Endothelial cell (in vitro differentiated cells): ENCODE measurements around the gene ARHGAP1. TPM values are rescaled to one million over a fixed set of nuclear protein-coding genes. Genes with fewer than 3 reads are reported as not detected.

Experiments
- DNase-seq: peaks from one replicate; pipeline ENCODE4 v3.0.0; 2021; ENCODE audit warnings: low spot score
- H3K27ac Mint-ChIP-seq: one replicate; pipeline ENCODE4 v1.8.0; 2021; ENCODE audit warnings: mixed read lengths, inconsistent platforms; ENCODE audit not compliant: unreplicated experiment
- H3K27me3 Mint-ChIP-seq: one replicate; pipeline ENCODE4 v1.8.0; 2021; ENCODE audit warnings: mild to moderate bottlenecking, moderate library complexity, mixed read lengths, inconsistent platforms; ENCODE audit not compliant: unreplicated experiment
- H3K36me3 Mint-ChIP-seq: one replicate; pipeline ENCODE4 v1.8.0; 2021; ENCODE audit warnings: mild to moderate bottlenecking, low read depth, mixed read lengths, inconsistent platforms; ENCODE audit not compliant: unreplicated experiment
- H3K4me1 Mint-ChIP-seq: one replicate; pipeline ENCODE4 v1.8.0; 2021; ENCODE audit warnings: mild to moderate bottlenecking, mixed read lengths, inconsistent platforms; ENCODE audit not compliant: unreplicated experiment
- H3K4me3 Mint-ChIP-seq: one replicate; pipeline ENCODE4 v1.8.0; 2021; ENCODE audit warnings: mild to moderate bottlenecking, mixed read lengths, inconsistent platforms; ENCODE audit not compliant: unreplicated experiment
- H3K9me3 Mint-ChIP-seq: one replicate; pipeline ENCODE4 v1.8.0; 2021; ENCODE audit warnings: mixed read lengths, inconsistent platforms; ENCODE audit not compliant: unreplicated experiment
- CTCF ChIP-seq: fragments of 200-600 bp; sonication (generic); IDR thresholded peaks from one replicate; pipeline ENCODE4 v1.5.0; 2021; ENCODE audit warnings: antibody characterized with exemption; ENCODE audit not compliant: unreplicated experiment
- total RNA-seq: library from RNA; stranded (reverse); fragmentation: NEBNext Ultra II Directional; extraction: Animal tissue kit (Norgen Biotek cat#: 25700); gene quantifications from one replicate; pipeline ENCODE4 v1.2.1, GENCODE V29; 2021; ENCODE audit not compliant: unreplicated experiment

ARHGAP1 gene
- total RNA-seq, 1 donor from 2014 or later, result 69.5 TPM

- no peak overlapping the region for H3K27ac Mint-ChIP-seq
- H3K27me3 Mint-ChIP-seq, result peaks cover 6% of the 10 kb centered on the region
- no peak for DNase-seq
- no peak overlapping the region for H3K4me3 Mint-ChIP-seq
- H3K36me3 Mint-ChIP-seq, result peaks cover 23% of the 10 kb centered on the region
- peaks cover 16% of the 10 kb centered on the region for H3K4me1 Mint-ChIP-seq
- no peak for TF ChIP-seq CTCF
- no peaks in the 10 kb centered on the region for H3K9me3 Mint-ChIP-seq
Measured at GRCh38 chr11:46680815-46681214, 19.6 kb downstream of the ARHGAP1 start.

GRCh38 chr11:46680164-46680760 is 20.2 kb downstream of the ARHGAP1 start:
- Mint-ChIP-seq H3K27me3 (peaks cover 8% of the 10 kb centered on the region), H3K9me3 (no peaks in the 10 kb centered on the region), H3K27ac (no peak overlapping the region), H3K36me3 (peaks cover 23% of the 10 kb centered on the region), H3K4me1 (peaks cover 18% of the 10 kb centered on the region), H3K4me3 (no peak overlapping the region)
- no peak for TF ChIP-seq CTCF
- no peak for DNase-seq

GRCh38 chr11:46679241-46680163 is 20.9 kb downstream of the ARHGAP1 start:
- no peak for DNase-seq
- H3K9me3 Mint-ChIP-seq, result no peaks in the 10 kb centered on the region
- H3K27ac Mint-ChIP-seq, result no peak overlapping the region
- TF ChIP-seq CTCF, result no peak
- H3K4me1 Mint-ChIP-seq, result peaks cover 22% of the 10 kb centered on the region
- H3K27me3 Mint-ChIP-seq, result peaks cover 13% of the 10 kb centered on the region
- no peak overlapping the region for H3K4me3 Mint-ChIP-seq
- H3K36me3 Mint-ChIP-seq, result peaks cover 23% of the 10 kb centered on the region

- H3K27ac Mint-ChIP-seq, result no peak overlapping the region
- DNase-seq, result no peak
- peaks cover 13% of the 10 kb centered on the region for H3K27me3 Mint-ChIP-seq
- H3K4me1 Mint-ChIP-seq, result peaks cover 26% of the 10 kb centered on the region
- H3K4me3 Mint-ChIP-seq, result no peak overlapping the region
- peaks cover 23% of the 10 kb centered on the region for H3K36me3 Mint-ChIP-seq
- H3K9me3 Mint-ChIP-seq, result no peaks in the 10 kb centered on the region
- no peak for TF ChIP-seq CTCF
Measured at GRCh38 chr11:46678741-46679130, 21.7 kb downstream of the ARHGAP1 start.
